Fibroblast of skin of right biceps (primary cell): ENCODE data around the gene BASP1.
"Not testable (repeated sequence)": the region's sequence is repeated elsewhere in the genome, so short reads cannot be mapped to it uniquely, and the experiment has no call there.

ENCODE experiments used
- DNase-seq: peaks from one replicate; pipeline ENCODE4 v3.0.0-alpha.2; 2013

BASP1 gene

GRCh38 chr5:17224858-17225511 lies 7.6 kb downstream of the BASP1 start:
- DNase-seq: peak; percentile 73

DNA sequence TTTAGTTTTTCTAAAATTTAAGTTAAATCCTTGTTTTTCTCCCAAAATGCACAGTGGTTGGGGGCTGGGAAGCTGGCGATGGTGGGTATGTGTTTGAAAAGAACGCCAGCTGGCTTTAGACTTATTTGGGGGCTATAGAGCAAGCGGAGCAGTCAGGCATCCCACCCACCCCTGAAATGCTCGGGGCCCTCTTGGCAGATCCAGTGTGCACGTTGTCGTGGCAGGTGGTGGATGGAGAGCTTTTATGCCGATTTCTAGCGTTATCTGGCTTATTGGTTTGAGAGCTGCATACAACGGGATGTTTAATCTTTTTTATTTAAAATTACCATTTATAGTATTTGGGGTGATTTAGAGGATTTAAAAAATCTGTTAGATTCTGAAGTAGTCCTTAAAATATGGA lies 8.1 kb downstream of the BASP1 start:
- DNase-seq: no peak

GRCh38 chr5:17227868-17228267 lies 10.4 kb downstream of the BASP1 start:
- DNase-seq: no peak

- DNase-seq: peak; percentile 76
These were observed 11.4 kb downstream of the BASP1 start for GRCh38 chr5:17228821-17229291.

GRCh38 chr5:17229313-17229712 lies 11.9 kb downstream of the BASP1 start:
- no peak for DNase-seq

DNA sequence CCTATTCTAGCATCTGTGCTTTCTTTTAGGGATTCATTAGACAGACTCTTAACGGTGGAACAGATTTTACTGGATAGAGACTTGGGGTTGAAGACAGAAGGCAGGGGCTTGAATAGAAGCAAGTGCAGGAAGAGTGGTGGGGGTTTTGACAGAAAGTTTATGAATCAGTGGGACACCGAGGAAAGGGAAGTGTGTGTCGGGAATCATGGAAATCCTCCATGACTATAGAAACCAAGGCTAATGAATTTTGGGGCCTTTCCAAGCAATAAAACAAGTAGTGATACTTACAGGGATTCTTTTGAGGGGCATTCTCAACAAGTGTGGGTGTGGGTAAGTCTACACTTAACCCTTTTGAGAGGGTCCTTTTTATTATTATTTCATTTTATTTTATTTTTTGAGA lies 12.8 kb downstream of the BASP1 start:
- DNase-seq: no peak

GRCh38 chr5:17230808-17231525 lies 13.5 kb downstream of the BASP1 start:
- DNase-seq: no peak

- DNase-seq: no peak
These were observed 15.0 kb downstream of the BASP1 start for GRCh38 chr5:17232405-17232804.

- peak; percentile 54 for DNase-seq
These were observed 16.1 kb downstream of the BASP1 start for GRCh38 chr5:17233488-17233887.

GRCh38 chr5:17234374-17234773 lies 16.9 kb downstream of the BASP1 start:
- DNase-seq: no peak

- DNase-seq: peak; percentile 66
These were observed 18.4 kb downstream of the BASP1 start for GRCh38 chr5:17235731-17236330.

GRCh38 chr5:17238521-17239041 lies 21.1 kb downstream of the BASP1 start:
- peak; percentile 96 for DNase-seq

- DNase-seq: no peak
These were observed 22.5 kb downstream of the BASP1 start for GRCh38 chr5:17239953-17240352.

GRCh38 chr5:17240487-17240886 lies 23.1 kb downstream of the BASP1 start:
- no peak for DNase-seq

GRCh38 chr5:17241635-17242034 lies 24.2 kb downstream of the BASP1 start:
- no peak for DNase-seq

GRCh38 chr5:17243287-17244063 lies 26.0 kb downstream of the BASP1 start:
- no peak for DNase-seq

DNA sequence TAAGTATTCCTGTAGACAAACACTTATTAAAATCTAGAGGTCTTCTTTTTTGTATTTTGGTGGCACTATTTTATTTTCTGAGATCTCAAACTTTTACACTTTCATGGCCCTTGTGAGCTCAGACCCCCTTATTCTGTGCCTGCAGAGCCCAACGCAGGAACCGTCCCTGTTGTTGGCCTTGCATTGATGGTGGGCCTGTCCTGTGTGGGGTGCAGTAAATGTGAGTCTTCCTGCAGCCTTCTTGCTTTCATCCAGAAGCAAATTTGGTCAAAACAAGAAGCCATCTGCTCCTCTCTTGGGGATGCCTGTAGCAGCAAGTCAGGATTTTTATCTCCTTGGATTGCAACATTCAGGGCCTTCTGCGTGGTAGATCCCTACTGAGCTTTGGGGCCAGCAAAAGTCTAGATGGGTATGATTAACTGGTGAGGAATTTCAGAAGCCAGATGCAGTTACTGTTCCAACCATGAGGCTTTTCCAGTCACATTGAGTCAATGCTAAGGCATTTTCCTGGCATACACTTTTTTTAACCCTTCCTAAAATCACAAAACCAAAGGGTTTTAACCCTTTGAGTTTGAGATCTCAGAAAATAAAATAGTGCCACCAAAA lies 31.7 kb downstream of the BASP1 start:
- peak; percentile 99 for DNase-seq

DNA sequence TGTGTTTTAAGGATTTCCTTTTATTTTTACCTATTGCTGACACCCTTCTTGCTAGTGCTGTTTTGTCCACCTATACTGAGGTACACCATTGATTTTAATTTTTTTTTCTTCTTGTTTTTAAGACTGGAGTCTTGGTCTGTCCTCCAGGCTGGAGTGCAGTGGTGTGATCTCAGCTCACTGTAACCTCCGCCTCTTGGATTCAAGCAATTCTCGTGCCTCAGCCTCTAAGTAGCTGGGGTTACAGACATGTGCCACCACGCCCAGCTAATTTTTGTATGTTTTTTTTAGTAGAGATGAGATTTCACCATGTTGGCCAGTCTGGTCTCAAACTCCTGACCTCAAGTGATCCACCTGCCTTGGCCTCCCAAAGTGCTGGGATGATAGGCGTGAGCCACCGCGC lies 32.4 kb downstream of the BASP1 start:
- not testable (repeated sequence) for DNase-seq

GRCh38 chr5:17252543-17252942 lies 35.1 kb downstream of the BASP1 start:
- DNase-seq: no peak

DNA sequence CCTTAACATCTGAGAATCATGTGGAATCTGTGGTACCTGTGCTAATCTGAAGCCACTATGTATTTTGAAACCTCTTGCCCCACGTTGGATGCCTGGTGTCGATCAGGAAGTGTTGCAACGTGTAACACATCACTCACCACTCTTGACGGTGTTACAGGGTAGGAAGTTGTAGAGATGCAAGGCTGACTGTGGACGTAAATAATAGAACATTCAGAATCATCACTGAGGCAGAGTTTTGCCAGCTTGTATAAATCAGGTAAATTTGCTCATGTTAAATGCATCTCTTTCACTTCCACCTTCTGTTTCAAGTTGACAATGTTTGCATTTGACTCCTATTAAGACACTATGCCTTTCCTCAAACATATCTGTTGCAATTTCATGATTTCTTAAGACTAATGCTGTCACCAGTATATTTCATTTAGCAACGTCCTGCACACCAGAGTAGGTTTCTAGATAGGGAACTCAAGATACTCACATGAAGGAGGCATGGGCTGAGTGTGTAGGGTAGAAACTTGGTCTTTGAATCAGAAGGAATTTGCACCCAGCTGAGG lies 38.1 kb downstream of the BASP1 start:
- DNase-seq: no peak

DNA sequence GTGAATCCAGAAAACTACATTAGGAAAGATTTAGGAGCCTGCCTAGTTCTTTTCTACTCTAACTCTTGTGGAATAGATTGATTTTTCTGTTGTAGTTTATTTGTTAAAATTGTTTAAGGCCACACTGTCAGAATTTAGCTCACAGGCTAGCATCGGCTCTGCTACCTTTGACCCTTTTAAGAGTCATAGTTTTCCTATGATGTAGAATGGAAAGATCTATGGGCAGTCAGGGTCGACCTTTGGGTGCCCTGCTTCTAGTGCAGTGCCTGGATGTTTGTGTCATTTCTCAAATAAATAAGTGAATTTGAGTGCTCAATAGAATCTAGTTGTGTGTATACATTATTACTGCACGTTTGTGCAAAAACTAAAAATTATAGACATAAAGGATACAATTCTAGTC lies 38.7 kb downstream of the BASP1 start:
- no peak for DNase-seq

- no peak for DNase-seq
These were observed 39.4 kb downstream of the BASP1 start for GRCh38 chr5:17256839-17257238.
